Measurements from ENCODE around the gene ANTXR1.

The ANTXR1 gene

GRCh38 chr2:69241664-69242514 lies 228.9 kb downstream of the ANTXR1 start:
- no peak overlapping the region for H3K4me3 ChIP-seq (ENCODE audit: low read length)
- DNase-seq (ENCODE audit: low read depth): no peak
- no peak for TF ChIP-seq CTCF (IDR thresholded peaks at IDR 0.05; ENCODE audit: insufficient read depth, low read depth, low read length, missing control alignments)

DNA sequence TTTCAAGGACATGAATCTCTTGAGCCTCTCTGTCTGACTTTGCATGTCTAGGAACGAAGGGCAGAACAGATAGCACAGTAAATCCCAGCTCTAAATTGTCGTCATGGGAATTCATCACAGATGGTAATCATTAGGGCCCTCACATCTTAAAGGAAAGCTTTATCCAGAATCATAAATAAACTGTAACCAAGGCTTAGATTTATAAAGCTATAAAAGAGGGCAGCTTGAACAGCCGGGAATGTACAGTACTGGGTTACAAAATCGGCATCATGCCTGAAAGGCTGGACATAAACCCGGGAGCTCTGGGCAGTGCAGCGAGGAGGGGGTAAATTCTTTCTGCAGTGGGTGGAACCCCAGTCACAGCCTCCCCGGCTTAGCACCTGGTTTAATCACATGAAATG lies 229.7 kb downstream of the ANTXR1 start:
- no peak for DNase-seq (ENCODE audit: low read depth)
- H3K4me3 ChIP-seq (ENCODE audit: low read length): no peak overlapping the region
- TF ChIP-seq CTCF (IDR thresholded peaks at IDR 0.05; ENCODE audit: insufficient read depth, low read depth, low read length, missing control alignments): no peak

DNA sequence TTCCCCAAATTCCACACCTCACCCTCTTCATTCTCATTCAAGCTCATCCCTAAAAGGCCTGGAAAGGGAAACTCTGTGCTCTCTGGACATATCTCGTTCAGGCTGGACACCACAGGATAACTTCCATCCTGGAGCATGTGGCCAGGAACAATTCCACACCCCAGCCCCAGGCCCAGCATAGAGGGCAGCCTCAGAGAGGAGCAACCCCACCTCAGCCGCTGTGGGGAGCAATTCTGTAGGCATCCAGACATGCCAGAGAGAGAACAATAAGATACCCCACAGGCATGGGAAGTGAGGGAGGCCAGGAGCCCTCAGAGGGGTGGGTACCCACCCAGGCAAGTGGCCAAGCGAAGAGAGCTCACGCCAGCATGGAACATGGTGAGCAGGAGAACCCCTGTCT lies 230.7 kb downstream of the ANTXR1 start:
- no peak for DNase-seq (ENCODE audit: low read depth)
- H3K4me3 ChIP-seq (ENCODE audit: low read length): no peak overlapping the region
- TF ChIP-seq CTCF (IDR thresholded peaks at IDR 0.05; ENCODE audit: insufficient read depth, low read depth, low read length, missing control alignments): no peak

- no peak for TF ChIP-seq CTCF (IDR thresholded peaks at IDR 0.05; ENCODE audit: insufficient read depth, low read depth, low read length, missing control alignments)
- DNase-seq (ENCODE audit: low read depth): no peak
- H3K4me3 ChIP-seq (ENCODE audit: low read length): no peak overlapping the region
Observed at GRCh38 chr2:69244882-69245281, 231.9 kb downstream of the ANTXR1 start.

GRCh38 chr2:69247583-69247982 lies 234.6 kb downstream of the ANTXR1 start:
- H3K4me3 ChIP-seq (ENCODE audit: low read length): no peak overlapping the region
- no peak for DNase-seq (ENCODE audit: low read depth)
- no peak for TF ChIP-seq CTCF (IDR thresholded peaks at IDR 0.05; ENCODE audit: insufficient read depth, low read depth, low read length, missing control alignments)

DNA sequence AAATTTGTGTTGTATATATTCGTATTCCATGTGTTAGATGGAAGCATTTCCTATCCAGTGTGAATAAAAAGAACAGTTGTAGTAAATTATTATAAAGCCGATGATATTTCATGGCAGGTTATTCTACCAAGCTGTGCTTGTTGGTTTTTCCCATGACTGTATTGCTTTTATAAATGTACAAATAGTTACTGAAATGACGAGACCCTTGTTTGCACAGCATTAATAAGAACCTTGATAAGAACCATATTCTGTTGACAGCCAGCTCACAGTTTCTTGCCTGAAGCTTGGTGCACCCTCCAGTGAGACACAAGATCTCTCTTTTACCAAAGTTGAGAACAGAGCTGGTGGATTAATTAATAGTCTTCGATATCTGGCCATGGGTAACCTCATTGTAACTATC lies 235.3 kb downstream of the ANTXR1 start:
- no peak overlapping the region for H3K4me3 ChIP-seq (ENCODE audit: low read length)
- no peak for DNase-seq (ENCODE audit: low read depth)
- TF ChIP-seq CTCF (IDR thresholded peaks at IDR 0.05; ENCODE audit: insufficient read depth, low read depth, low read length, missing control alignments): no peak

DNA sequence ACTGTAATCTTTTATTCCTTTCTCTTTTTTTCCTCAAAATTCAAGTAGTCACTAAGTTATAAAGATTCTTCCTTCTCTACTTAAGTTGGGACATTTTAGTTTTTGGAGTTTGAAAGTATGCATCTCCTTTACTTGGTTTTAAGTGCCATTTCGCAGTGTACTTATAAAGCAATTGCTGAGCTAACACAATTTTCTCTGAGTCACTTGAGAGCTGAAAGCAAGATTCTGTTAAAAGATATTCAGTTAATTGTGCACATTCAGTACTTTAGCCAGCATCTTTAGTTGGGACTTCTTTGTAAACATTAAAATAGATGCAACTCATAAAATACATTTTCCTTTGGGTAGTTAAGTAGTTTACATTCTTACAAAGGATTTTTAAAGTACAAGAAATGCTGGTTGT lies 238.0 kb downstream of the ANTXR1 start:
- no peak for DNase-seq (ENCODE audit: low read depth)
- no peak for TF ChIP-seq CTCF (IDR thresholded peaks at IDR 0.05; ENCODE audit: insufficient read depth, low read depth, low read length, missing control alignments)
- no peak overlapping the region for H3K4me3 ChIP-seq (ENCODE audit: low read length)

Data from epithelial cell of esophagus (primary cell).